Hematopoietic multipotent progenitor cell treated with erythropoietin and hydrocortisone succinate and interleukin-3 and kit ligand, for 8 days (in vitro differentiated cells): Measurements from ENCODE around the gene NCK1.

Experiments used
- DNase-seq: peaks from one replicate; pipeline ENCODE4 v3.0.0-alpha.2; 2015

NCK1 gene

DNA sequence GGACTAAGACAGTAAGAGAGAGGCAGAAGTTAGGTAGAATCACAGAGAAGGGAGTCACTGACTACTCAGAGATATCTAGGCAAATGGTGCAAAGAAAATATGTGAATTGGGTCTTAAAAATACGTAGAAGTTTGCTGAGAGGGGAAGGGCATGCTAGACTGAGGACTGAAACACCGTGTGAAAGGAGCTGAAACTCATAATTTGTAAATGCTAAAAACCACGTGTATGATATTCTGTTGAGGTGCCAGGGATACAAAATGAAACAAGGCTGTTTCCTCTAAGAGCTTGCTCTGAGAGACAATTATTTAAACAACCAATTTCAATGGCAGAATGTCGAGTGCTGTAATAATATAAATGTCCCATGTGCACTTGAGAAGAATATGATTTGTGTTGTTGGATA is 47.2 kb downstream of the NCK1 start:
- no peak for DNase-seq

GRCh38 chr3:136910697-136911096 is 48.7 kb downstream of the NCK1 start:
- DNase-seq = no peak

DNA sequence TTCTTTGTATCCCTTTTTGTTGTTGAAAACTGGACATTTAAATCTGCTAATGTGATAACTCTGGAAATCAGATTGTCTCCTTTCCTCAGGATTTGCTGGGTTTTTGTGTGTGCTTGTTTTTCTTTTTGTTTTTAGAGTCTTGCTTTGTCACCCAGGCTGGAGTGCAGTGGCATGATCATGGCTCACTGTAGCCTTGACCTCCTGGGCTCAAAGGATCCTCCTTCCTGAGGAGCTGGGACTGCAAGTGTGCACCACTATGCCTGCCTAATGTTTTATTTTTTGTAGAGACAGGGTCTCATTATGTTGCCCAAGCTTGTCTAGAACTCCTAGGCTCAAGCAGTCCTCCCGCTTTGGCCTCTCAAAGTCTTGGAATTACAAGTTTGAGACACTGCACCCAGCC is 51.2 kb downstream of the NCK1 start:
- DNase-seq = no peak

DNA sequence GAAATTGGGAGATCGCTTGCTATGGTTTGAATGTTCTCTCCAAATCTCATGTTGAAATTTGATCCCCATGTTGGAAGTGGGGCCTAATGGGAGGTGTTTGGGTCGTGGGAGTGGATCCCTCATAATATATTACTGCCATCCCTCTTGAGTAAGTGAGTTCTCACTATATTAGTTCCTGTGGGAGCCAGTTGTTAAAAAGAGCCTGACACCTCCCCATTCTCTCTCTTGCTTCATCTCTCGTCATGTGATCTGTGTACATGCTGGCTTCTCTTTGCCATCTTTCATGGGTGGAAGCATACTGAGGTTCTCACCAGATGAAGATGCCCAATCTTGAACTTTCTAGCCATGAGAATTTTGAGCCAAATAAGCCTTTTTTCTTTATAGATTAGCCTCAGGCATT is 52.7 kb downstream of the NCK1 start:
- DNase-seq = no peak

GRCh38 chr3:136916223-136916622 is 54.2 kb downstream of the NCK1 start:
- DNase-seq = no peak

DNA sequence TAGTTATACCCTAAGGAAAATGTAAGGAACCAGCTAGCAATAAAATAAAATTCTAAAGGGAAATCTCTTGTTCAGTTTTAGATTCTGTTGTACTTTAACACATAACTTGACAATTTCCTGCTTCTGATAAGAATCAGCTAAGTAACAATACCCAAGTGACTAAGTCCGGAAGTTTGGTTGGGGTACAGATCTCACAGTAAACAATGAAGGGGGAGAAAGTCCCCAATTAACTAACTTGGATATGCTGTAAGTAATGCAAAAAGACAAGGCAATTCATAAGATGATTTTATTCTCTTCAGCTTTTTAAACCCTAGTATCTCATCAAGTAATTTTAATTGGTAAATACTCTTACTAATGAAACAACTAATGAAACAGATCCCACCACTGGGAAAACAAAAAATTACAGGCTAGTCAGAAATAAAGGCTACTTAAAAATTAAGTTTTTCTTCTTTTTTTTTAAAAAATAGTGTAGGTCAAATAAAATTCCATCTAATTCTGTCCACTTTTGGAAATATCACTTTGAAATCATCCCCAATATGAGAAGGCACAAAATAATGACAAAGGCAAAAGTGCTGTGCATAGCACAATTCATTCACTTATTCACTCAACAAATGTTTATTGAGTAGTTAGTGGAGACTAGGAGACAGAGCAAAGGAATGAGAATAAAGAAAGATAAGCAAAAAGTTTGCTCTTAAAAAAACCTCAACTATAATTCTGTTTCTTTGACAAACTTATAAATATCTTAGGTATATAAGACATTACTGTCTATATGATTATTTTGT is 58.0 kb downstream of the NCK1 start:
- no peak for DNase-seq

GRCh38 chr3:136920904-136921611 is 59.0 kb downstream of the NCK1 start:
- DNase-seq = no peak

DNA sequence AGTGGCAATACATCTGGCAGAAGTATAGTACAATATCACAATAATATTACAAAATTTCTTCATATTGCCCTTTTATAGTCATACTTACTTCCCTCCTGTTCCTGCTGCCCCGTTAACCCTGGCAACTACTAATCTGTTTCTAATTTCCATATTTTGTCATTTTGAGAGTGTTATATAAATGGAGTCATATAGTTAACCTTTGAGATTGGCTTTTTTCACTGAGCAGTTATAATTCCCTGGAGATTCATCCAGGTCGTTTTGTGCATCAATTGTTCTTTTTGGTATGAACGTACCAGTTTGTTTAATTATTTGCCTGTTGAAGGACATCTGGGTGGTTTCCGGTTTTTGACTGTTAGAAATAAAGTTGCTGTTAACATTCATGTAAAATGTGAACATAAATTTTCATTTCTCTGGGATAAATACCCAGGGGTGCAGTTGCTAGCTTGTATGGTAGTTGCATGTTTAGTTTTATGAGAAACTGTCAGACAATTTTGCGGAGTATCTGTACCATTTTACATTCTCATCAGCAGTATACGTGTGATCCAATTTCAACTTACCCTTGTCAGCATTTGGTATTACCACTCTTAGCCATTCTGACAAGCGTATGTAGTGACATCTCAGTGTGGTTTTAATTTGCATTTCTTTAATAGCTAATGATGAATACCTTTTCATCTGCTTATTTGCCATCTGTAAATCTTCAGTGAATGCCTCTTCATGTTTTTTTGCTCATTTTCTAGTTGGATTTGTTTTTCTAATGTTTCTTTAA is 63.6 kb downstream of the NCK1 start:
- DNase-seq = no peak

GRCh38 chr3:136928240-136928639 is 66.2 kb downstream of the NCK1 start:
- DNase-seq = no peak

- peak; percentile 35 for DNase-seq
Observed at GRCh38 chr3:136929977-136930670, 68.1 kb downstream of the NCK1 start.

DNA sequence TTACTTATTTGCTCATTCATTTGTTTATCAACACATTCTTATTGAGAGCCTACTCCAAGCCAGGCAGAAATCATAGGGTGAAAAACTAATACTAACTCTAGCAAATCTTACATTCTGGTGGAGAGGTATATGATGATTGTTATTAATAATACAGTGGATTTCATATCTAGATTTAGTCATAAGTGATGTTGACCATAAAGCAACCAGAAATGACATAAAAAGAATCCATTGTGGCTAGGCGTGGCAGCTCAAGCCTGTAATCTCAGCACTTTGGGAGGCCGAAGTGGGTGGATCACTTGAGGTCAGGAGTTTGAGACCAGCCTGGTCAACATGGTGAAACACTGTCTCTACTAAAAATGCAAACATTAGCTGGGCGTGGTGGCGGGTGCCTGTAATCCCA is 69.6 kb downstream of the NCK1 start:
- DNase-seq = no peak

GRCh38 chr3:136932523-136932922 is 70.5 kb downstream of the NCK1 start:
- no peak for DNase-seq

DNA sequence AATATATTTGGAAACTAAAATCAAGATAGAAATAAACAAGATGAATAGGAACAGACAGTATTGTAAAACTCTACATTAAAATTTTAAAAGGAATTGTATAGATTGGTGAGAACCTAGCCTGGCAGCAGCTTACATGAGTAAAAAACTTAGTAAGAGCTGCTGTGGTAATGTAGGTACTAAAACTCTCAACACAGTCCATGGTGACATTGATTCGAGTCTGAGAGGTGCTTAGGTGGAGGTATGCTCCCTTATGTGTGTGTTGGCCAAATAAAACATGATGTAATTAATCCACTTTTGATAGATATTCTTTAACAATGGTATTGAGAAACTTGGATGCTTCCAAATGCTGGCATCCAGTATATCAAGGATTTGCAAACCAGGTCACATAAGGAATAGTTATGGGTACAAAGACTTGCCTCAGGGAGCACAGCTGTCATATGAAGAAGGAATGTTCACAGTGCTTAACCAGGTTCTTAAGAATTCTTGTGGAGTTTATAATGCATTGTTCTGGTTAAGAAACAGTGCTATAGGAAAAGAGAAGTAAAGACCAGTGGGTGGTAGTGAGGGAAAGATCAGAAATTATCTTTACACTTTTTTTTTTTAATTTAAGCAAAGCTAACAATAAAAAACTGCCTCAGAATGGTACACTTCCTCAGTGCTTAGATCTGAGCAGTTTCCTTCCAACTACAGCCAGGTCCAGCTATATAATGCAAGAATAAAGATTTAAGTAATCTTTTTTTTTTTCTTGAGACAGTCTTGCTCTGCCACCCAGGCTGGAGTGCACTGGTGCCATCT is 71.2 kb downstream of the NCK1 start:
- no peak for DNase-seq

- DNase-seq = no peak
Observed at GRCh38 chr3:136937175-136937574, 75.2 kb downstream of the NCK1 start.

GRCh38 chr3:136937851-136938250 is 75.8 kb downstream of the NCK1 start:
- DNase-seq = no peak

DNA sequence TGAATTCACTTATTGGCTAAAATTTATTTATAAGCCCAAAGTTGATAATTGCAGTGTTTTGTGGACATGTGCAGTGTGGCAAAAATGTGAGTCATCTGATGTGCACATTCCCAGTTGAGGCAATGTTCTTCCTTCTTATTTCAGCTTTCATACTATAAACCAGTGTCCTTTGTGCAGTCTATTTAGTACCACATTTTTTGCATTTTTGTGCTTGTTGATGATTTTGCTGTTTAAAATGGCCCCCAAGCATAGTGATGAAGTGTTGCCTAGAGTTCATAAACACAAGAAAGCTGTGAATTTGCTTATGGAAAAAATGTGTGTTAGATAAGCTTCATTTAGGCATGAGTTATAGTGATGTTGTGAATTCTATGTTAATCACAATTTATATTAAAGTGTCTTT is 76.3 kb downstream of the NCK1 start:
- DNase-seq = no peak

DNA sequence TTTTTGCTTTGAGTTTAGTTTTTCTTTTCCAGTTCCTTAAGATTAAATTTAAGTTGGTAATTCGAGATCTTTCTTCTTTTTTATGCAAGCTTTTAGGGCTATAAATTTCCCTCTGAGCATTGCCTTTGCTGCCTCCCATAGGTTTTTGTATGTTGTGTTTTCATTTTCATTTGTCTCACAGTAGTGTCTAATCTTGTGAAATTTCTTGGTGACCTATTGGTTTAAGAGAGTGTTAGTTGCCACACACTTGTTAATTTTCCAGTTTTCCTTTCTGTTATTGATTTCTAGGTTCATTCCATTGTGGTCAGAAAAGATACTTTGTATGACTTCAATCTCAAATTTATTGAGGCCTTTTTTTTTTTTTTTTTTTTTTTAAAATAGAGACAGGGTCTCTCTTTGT is 77.5 kb downstream of the NCK1 start:
- DNase-seq = no peak

- no peak for DNase-seq
Observed at GRCh38 chr3:136942803-136943202, 80.8 kb downstream of the NCK1 start.

- no peak for DNase-seq
Observed at GRCh38 chr3:136943436-136943835, 81.4 kb downstream of the NCK1 start.

- DNase-seq = no peak
Observed at GRCh38 chr3:136946978-136947377, 85.0 kb downstream of the NCK1 start.

DNA sequence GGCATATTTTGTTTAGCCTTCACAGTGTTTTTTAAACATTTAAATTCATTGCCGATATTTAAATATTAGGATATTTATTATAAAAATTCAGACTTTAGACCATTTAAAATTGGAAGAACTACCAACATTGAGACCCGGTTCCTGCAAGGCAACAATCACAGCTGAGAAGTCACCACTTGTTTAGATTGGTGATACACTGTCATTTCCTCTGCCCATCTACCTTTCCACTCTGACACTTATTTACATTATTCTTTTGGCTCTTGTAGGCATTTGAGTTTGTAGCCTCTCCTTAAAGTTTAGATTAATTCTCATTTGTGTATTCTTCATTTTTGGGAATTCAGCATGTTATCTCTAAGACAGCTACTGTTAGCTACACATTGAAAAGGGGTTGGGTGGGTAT is 85.5 kb downstream of the NCK1 start:
- DNase-seq = no peak

DNA sequence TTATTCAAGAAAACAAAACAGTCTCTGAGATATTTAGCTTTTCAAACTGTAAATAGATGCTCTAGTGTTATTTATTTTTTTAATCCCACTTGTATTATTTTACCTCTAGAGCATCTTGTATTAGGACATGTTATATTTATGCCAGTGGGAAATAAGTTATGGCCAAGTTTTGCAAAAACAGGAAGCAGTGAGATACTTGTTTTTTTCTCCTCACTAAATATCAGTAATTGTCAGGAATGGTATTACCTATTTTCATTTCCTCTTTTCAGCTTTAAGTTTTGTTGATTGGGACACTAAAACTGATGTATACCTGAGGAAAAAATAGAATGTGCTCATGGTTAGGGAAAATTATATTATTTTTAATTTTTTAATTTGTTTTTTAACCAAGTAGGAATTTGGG is 87.1 kb downstream of the NCK1 start:
- DNase-seq = no peak
